Spinal cord (tissue), 10 donors: ENCODE data around the gene FNDC10. TPM values are rescaled to one million over a fixed set of nuclear protein-coding genes. Genes with fewer than 3 reads are reported as not detected.

Experiments
- DNase-seq, 6 donors: peaks; one replicate each; pipeline versions ENCODE4 v3.0.0 to v3.0.0-alpha.2; 2013 to 2015; ENCODE audit warnings: low spot score in 6 of 6, low read depth in 4 of 6
- H3K27ac ChIP-seq: one replicate; pipeline ENCODE4 v1.5.1; 2013; ENCODE audit warnings: low read depth, low read length, control low read depth
- H3K27me3 ChIP-seq: one replicate; pipeline ENCODE4 v1.6.1; 2013; ENCODE audit warnings: low read length; ENCODE audit not compliant: control insufficient read depth, insufficient read depth
- H3K36me3 ChIP-seq: one replicate; pipeline ENCODE4 v1.6.1; 2013; ENCODE audit warnings: low read length; ENCODE audit not compliant: control insufficient read depth, insufficient read depth
- H3K4me1 ChIP-seq: one replicate; pipeline ENCODE4 v1.6.1; 2013; ENCODE audit warnings: low read length; ENCODE audit not compliant: control insufficient read depth, insufficient read depth
- H3K4me3 ChIP-seq: one replicate; pipeline ENCODE4 v1.5.1; 2013; ENCODE audit warnings: low read depth, low read length, control low read depth
- H3K9me3 ChIP-seq: one replicate; pipeline ENCODE4 v1.6.1; 2013; ENCODE audit warnings: low read length; ENCODE audit not compliant: control insufficient read depth, insufficient read depth
- WGBS: methylation state at CpG from one replicate; pipeline ENCODE4 v1.1.5; 2013; ENCODE audit warnings: missing lambda C conversion rate; ENCODE audit not compliant: insufficient coverage; 5-methylcytosine and 5-hydroxymethylcytosine counted together
- polyA plus RNA-seq, 2 donors: library from polyadenylated mRNA; unstranded; fragments of 120-200 nt; gene quantifications; one replicate each; pipeline ENCODE4 v1.2.1, GENCODE V29; 2013; ENCODE audit not compliant: insufficient read length in 2 of 2
- total RNA-seq, 2 donors: library from RNA; depleted of rRNA in 1 of 2; stranded (reverse); fragments of 120-200 nt in 1 of 2; fragments of >200 nt in 1 of 2; gene quantifications; one replicate each; pipeline versions ENCODE4 v1.2.3 to v1.2.4, GENCODE V29; 2013 to 2014
- donor health status: healthy.

FNDC10 gene
- total and polyA plus RNA-seq, 4 donors = 4.8 to 44.0 (median 24.8) TPM

GRCh38 chr1:1622788-1623094 is 22.8 kb upstream of the FNDC10 start:
- Histone ChIP-seq H3K9me3 (no peaks in the 10 kb centered on the region), H3K4me3 (no peak overlapping the region), H3K27me3 (no peaks in the 10 kb centered on the region), H3K4me1 (peaks cover 4% of the 10 kb centered on the region), H3K36me3 (peaks cover 100% of the 10 kb centered on the region), H3K27ac (no peak overlapping the region)
- no peak for DNase-seq
- WGBS = 95% methylated on average over 14 of the region's 17 CpGs

DNA sequence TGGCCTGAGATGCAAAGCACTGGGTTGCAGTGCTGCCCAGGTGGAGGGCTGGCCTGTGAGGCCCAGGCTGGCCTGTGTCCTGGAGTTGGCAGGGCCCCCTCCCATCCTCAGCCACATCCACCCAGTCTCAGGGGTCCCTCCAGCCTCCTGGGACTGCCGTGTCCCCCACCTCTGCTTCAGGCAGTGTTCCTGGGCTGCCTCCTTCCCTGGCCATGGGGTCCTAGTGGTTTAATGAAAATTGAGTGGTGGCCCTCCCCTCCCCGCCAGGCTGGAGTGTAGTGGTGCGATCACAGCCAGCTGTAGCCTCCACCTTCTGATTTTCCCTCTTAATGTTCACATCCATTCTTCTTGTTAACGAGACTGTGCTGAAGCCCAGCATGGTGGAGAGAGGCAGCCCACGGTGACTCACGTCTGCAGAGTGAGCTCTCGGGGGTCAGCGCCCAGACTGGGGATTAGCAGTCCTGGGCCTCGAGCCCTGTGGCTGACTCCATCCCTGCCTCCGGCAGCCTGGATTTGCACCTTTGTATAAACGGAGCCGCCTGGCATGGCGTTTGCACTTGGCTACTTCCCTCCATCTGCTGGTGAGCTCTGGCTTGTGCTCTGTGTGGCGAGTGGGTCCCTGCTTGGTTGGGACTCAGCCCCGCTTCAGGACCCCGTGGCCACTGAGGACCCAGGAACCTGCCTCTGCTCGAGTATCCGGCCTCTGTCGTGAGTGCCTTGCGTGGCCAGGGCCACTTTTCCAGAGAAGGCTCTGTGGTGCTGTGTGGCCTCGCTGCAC is 22.3 kb upstream of the FNDC10 start:
- Histone ChIP-seq H3K36me3 (peaks cover 99% of the 10 kb centered on the region), H3K9me3 (no peaks in the 10 kb centered on the region), H3K27ac (no peak overlapping the region), H3K4me1 (peaks cover 8% of the 10 kb centered on the region), H3K4me3 (no peak overlapping the region), H3K27me3 (no peaks in the 10 kb centered on the region)
- WGBS = 76% methylated on average over 18 of the region's 21 CpGs
- no peak for DNase-seq

GRCh38 chr1:1621173-1622009 is 21.5 kb upstream of the FNDC10 start:
- DNase-seq = no peak
- 92% methylated on average over 31 of the region's 31 CpGs for WGBS
- H3K4me1 ChIP-seq = peaks cover 16% of the 10 kb centered on the region
- H3K36me3 ChIP-seq = peaks cover 99% of the 10 kb centered on the region
- H3K27me3 ChIP-seq = no peaks in the 10 kb centered on the region
- H3K4me3 ChIP-seq = no peak overlapping the region
- no peak overlapping the region for H3K27ac ChIP-seq
- no peaks in the 10 kb centered on the region for H3K9me3 ChIP-seq

GRCh38 chr1:1620433-1621139 is 20.7 kb upstream of the FNDC10 start:
- 93% methylated on average over 16 of the region's 16 CpGs for WGBS

DNA sequence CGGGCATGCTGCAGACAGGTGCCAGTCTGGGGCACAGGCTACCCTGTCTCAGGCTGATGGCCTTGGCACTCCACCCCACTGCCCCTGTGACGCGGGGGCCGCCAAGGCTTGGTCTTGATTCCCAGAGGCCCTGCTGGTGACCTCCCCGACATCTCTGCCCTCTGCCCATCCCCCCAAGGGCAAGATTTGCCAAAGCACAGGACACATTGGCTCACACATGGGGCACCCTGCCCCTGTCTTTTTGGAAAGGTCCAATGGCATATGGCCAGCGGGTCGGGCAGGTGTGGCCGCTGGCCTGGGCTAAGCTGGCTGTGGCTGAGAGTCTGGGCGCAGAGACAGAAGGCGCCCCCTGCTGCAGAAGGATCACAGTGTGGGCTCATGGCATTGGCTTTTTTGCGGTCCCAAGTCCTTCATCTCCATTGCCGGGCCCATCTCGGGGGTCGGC is 20.0 kb upstream of the FNDC10 start:
- peaks cover 19% of the 10 kb centered on the region for H3K4me1 ChIP-seq
- H3K4me3 ChIP-seq = no peak overlapping the region
- H3K36me3 ChIP-seq = peaks cover 85% of the 10 kb centered on the region
- no peaks in the 10 kb centered on the region for H3K9me3 ChIP-seq
- H3K27ac ChIP-seq = no peak overlapping the region
- DNase-seq = no peak
- 79% methylated on average over 14 of the region's 14 CpGs for WGBS
- H3K27me3 ChIP-seq = no peaks in the 10 kb centered on the region

More at GRCh38 chr1:1620433-1621139, 20.7 kb upstream of the FNDC10 start:
- Histone ChIP-seq H3K4me1 (peaks cover 18% of the 10 kb centered on the region), H3K4me3 (no peak overlapping the region), H3K36me3 (peaks cover 92% of the 10 kb centered on the region), H3K27me3 (no peaks in the 10 kb centered on the region), H3K9me3 (no peaks in the 10 kb centered on the region), H3K27ac (no peak overlapping the region)
- no peak for DNase-seq

- Histone ChIP-seq H3K27ac (no peak overlapping the region), H3K36me3 (peaks cover 71% of the 10 kb centered on the region), H3K9me3 (no peaks in the 10 kb centered on the region), H3K27me3 (no peaks in the 10 kb centered on the region), H3K4me1 (peaks cover 32% of the 10 kb centered on the region), H3K4me3 (no peak overlapping the region)
- no peak for DNase-seq
- WGBS = 95% methylated on average over 9 of the region's 9 CpGs
Measured at GRCh38 chr1:1618396-1619068, 18.6 kb upstream of the FNDC10 start.

GRCh38 chr1:1617925-1618324 is 18.0 kb upstream of the FNDC10 start:
- H3K9me3 ChIP-seq = no peaks in the 10 kb centered on the region
- no peak overlapping the region for H3K4me3 ChIP-seq
- 96% methylated on average over 6 of the region's 6 CpGs for WGBS
- no peaks in the 10 kb centered on the region for H3K27me3 ChIP-seq
- H3K27ac ChIP-seq = no peak overlapping the region
- no peak for DNase-seq
- peaks cover 37% of the 10 kb centered on the region for H3K4me1 ChIP-seq
- peaks cover 65% of the 10 kb centered on the region for H3K36me3 ChIP-seq

DNA sequence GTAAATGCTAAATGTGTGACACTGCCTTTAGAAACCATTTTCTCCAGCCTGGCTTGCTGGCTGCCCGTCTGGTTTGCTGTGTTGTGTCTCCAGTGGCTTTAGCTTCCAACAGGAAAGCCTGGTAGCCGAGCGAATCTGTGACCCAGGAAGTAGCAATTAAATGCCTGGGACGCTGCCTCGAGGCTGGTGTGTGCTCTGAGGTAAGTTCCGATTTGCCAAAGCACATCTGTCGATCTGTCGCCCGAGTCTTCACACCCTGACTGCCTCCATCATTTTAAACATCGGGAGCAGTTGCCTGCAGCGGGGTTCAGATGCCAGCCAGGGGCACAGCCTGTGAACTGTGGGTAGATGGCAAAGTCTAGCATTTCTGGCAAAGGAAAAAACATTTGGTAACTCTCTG is 17.6 kb upstream of the FNDC10 start:
- no peaks in the 10 kb centered on the region for H3K27me3 ChIP-seq
- no peak for DNase-seq
- H3K27ac ChIP-seq = no peak overlapping the region
- H3K9me3 ChIP-seq = no peaks in the 10 kb centered on the region
- 93% methylated on average over 5 of the region's 11 CpGs for WGBS
- peaks cover 61% of the 10 kb centered on the region for H3K36me3 ChIP-seq
- H3K4me3 ChIP-seq = no peak overlapping the region
- peaks cover 37% of the 10 kb centered on the region for H3K4me1 ChIP-seq

- H3K4me3 ChIP-seq = peak overlapping the region; percentile 52
- 84% methylated on average over 19 of the region's 19 CpGs for WGBS
- no peaks in the 10 kb centered on the region for H3K27me3 ChIP-seq
- no peak overlapping the region for H3K27ac ChIP-seq
- no peak for DNase-seq
- peaks cover 54% of the 10 kb centered on the region for H3K36me3 ChIP-seq
- H3K4me1 ChIP-seq = peaks cover 37% of the 10 kb centered on the region
- H3K9me3 ChIP-seq = no peaks in the 10 kb centered on the region
Measured at GRCh38 chr1:1616838-1617237, 16.9 kb upstream of the FNDC10 start.
